Left ventricle myocardium superior (tissue), 1 donor: Measurements from ENCODE around the gene WDR88. TPM values are rescaled to one million over a fixed set of nuclear protein-coding genes. Genes with fewer than 3 reads are reported as not detected.
A peak's percentile ranks its signal among the peaks of the same experiment; 100 is the strongest.
"Not testable (repeated sequence)": the region's sequence is repeated elsewhere in the genome, so short reads cannot be mapped to it uniquely, and the experiment has no call there.

Experiments
- ATAC-seq: fragments of 200-7000 bp; cut with Tn5 transposase; one replicate; pipeline ENCODE4 v1.9.1; 2020; ENCODE audit warnings: mild to moderate bottlenecking, moderate library complexity
- DNase-seq: peaks from one replicate; pipeline ENCODE4 v3.0.0-alpha.2; 2020
- intact Hi-C: fragments of 100-400 bp; cut with micrococcal nuclease; formaldehyde crosslinking; loops from one replicate; pipeline ENCODE4 v1.11.0; 2022
- total RNA-seq: library from RNA; stranded (reverse); fragmentation: NEBNext Ultra II Directional; extraction: Animal tissue kit (Norgen Biotek cat#: 25700); gene quantifications from one replicate; pipeline ENCODE4 v1.2.1, GENCODE V29; 2021
- donor health status: DM: no; HTN: yes; CAD: no; lungs with severe emphysema.

Gene WDR88
- total RNA-seq, 1 donor from 2014 or later: not detected

DNA sequence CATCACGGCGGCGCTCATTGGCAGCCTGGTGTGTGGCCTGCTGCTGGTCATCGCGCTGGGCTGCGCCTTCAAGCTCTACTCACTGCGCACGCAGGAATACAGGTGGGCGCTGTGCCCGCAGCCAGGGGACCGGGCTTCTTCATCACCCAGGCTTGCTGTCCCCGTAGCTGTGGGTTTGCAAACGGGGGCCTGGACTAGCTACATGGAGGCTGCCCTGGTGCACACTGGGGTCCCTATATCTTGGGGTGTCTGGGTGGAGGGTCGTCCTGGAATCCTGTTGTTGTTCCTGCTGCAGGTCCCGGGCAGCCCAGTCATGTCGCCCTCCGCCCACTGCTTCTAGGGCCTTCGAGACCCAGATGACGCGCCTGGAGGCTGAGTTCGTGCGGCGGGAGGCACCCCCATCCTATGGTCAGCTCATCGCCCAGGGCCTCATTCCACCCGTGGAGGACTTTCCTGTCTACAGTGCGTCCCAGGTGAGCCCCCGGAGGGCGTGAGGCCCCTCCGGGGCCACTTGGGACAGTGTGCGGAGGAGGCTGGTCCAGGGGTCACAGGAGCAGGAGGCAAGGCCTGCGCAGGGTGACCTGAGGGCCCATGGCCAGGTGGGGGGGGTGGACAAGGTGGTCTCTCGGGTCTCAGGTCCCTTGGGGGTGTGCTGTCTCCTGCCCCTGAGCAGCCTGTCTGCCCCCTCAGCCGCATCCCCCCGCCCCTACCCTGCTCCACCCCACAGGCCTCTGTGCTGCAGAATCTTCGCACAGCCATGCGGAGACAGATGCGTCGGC, 74.5 kb downstream of the WDR88 start:
- intact Hi-C loops: no loop called here
- ATAC-seq (no peak), DNase-seq (no peak)

DNA sequence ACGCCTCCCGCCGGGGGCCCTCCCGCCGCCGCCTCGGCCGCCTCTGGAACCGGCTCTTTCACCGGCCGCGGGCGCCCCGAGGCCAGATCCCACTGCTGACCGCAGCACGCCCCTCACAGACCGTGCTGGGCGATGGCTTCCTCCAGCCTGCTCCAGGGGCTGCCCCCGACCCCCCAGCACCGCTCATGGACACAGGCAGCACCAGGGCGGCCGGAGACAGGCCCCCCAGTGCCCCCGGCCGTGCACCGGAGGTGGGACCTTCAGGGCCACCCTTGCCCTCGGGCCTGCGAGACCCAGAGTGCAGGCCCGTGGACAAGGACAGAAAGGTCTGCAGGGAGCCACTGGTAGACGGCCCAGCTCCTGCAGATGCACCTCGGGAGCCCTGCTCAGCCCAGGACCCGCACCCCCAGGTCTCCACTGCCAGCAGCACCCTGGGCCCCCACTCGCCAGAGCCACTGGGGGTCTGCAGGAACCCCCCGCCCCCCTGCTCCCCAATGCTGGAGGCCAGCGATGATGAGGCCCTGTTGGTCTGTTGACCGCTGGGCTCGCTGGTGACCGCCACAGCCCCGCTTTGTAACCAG, 75.2 kb downstream of the WDR88 start:
- no peak for ATAC-seq
- no peak for DNase-seq
- intact Hi-C loops: no loop called here

DNA sequence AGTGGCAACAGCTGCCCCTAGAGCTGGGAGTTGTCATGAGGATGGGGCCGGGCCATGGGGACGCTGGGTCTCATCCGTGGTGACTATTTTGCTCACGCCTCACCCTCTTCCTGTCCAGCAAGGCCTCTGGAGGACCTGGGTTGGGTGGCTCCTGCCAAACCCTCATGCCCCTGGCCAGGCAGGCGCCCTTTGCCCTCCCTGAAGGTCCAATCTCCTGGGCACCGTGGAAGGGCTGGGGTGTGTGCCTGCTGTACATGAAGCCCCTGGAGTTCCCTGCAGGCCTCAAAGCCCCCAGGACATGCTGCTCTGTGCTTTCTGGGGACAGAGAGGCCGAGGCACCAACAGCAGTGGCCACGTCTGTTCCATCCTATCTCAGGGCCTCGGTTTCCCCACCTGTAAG, 76.0 kb downstream of the WDR88 start:
- intact Hi-C loops: no loop called here
- DNase-seq (no peak), ATAC-seq (no peak)

DNA sequence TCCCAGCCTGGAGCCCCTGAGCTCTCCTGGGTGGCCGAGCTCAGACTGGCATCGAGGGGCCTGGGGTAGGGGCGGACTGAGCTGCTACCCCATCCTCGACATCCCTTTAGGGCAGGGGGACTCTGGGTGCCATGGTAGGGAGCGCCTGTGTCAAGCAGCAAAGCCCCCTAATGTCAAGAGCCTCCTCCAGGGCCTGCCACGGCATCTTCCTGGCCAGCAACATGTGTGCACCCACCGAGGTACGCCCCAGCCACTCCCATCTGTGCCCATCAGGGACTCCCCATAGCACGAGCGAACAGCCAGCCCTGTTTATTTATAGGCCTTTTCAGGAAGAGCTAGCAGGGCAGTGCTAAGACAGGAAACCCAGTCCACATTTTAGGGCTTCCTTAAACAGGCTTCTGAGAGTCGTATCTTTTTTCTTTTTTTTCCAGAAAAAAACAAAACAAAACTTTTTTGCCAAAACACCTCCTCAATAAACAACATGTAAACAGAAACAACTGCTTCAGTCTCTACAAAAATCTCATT, 76.5 kb downstream of the WDR88 start:
- DNase-seq (no peak), ATAC-seq (no peak)
- intact Hi-C loops: no loop called here

DNA sequence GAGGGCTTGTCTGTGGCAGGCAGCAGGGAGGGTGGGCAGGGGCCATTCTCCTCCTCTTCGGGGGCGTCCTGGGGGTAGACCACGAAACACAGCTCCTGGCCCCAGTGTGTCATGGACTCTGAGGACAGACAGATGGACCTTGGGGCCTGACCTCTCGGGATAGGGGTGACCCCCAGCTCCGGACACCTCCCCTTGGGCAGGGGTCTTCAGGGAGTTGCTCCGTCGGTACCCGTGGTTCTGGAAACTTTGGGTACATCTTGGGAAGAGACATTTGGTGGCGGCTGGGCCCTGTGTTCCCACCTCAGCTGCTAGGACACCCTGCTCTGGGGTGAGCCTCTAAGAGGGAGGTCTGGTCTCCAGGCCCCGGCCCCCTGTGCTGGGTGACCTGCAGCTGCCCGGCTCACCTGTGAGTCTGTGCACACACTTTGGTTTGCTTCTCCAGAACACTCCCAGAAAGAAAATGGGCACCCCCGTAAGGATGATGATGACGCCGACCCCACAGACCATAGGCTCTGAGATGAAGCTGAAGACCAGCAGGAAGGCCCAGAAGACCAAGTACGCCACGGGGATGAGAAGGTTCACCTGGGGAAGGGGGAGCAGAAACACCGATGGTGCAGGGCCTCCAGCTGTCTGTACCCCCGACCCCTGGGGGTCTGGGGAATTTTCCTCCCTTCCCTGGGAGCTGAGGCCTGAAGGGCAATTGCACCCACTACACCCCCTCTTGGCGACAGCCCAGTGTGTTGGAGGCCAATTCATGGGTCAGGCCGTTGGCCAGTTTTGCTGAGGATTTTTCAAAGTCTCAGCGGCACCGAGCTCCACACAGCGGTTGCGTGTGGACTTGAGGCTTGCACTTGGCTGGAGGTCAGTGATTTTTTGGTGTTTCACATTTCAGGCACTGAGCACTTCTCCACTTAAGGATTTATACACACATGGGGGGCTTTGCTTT, 77.3 kb downstream of the WDR88 start:
- DNase-seq (no peak), ATAC-seq (no peak)
- intact Hi-C loops: no loop called here

DNA sequence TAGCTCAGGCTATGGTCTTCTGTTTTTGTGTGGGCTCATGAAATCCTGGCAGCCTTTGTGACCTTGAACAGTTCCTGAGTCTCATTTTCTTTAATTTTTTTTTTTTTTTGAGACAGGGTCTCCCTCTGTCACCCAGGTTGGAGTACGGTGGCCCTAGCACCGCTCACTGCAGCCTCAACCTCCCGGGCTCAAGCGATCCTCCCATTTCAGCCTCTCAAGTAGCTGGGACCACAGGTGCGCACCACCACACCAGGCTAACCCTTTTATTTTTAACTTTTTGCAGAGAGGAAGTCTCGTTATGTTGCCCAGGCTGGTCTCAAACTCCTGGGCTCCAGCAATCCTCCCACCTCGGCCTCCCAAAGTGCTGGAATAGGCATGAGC, 77.9 kb downstream of the WDR88 start:
- DNase-seq, intact Hi-C loops, ATAC-seq: not testable (repeated sequence)

DNA sequence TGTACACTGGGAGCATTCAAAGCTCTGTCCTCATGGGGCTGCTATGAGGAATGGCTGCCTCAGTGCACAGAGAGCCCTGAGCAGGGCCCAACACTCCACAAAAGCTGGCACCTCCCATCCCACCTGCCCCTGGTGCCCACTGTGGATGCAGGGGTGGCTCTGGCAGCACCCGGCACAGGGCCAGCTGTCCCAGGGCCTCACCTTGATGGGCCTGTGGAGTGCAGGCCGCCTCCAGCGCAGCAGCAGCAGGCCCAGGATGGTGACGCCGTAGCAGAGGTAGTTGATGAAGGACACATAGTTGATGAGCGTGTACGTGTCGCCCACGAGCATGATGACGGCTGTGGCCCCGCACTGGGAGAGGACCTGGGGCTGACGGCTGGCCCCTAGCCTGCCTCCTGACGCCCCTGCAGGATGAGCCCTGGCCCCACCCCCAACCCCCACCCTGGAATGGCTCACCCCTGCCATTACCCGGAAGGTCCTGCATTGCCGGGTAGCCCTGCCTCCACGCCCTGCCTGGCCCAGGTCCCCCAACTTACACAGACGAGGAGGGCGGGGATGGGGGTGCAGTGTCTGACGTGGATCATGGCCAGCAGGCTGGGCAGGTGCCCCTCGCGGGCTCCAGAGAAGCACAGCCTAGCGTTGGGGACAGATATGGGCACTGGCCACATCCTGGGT, 78.5 kb downstream of the WDR88 start:
- intact Hi-C loops: no loop called here
- DNase-seq (no peak), ATAC-seq (no peak)

DNA sequence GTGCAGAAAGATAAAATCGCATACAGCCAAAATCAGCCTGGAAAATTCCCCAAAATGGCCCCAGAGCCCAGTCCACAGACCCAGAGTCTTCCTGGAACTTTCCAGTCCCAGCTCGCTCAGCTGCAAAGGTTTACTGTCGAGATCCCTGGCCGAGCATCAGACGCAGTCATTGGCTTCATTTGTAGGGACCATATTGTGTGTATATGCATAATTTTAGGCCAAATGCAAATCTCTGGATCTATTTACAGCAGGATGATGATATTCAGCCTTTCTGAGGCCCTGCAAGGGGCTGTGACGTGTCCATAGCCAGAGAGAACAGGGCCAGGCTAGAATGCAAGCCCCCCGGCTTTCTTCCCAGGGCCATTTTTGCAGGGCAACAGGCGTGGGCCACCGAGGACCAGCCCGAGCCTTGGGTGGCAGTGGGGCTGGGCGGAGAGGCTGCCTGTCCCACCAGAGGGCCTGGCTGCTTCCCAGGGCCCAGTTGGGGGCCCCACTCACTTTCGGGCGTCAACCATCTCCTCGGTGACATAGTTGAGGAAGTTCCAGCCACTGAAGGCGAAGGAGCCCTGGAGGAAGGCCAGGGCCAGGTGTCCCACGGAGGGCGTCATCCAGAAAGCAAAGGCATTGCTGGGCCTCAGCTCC, 80.0 kb downstream of the WDR88 start:
- ATAC-seq (no peak), DNase-seq (no peak)
- intact Hi-C loops: no loop called here

DNA sequence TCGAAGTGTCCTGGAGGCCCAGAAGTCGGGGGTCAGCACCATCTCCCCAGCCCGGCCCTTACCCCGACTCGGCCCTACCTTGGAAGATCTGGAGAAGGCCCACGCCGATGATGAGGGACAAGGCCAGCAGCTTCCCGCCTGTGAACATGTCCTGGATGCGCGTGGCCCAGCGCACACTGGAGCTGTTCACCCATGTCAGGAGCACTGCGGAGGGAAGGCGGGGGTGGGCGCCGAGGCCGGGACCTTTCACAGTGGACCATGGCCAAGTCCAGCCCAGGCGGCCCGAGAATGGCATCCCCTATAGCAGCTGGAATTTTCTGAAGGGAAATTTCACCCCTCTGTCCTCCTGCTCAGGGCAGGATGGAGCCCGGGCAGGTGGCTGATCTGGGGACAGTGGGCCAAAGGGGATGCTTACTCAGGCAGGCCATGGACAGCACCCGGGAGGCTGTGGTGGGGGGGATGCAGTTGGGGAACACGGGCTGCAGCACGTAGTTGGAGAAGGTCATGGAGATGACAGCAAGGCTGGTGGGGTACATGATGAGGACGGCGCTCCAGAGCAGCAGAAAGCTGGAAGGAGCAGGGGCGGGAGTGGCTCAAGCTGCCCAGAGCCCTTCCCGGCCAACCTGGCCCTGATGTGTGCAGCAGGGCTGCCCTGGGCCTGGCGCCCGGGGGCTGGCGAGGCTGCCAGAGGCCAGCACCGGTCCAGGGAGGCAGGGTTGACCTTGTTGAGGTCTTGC, 80.7 kb downstream of the WDR88 start:
- DNase-seq: no peak
- no peak for ATAC-seq
- intact Hi-C loops: no loop called here

DNA sequence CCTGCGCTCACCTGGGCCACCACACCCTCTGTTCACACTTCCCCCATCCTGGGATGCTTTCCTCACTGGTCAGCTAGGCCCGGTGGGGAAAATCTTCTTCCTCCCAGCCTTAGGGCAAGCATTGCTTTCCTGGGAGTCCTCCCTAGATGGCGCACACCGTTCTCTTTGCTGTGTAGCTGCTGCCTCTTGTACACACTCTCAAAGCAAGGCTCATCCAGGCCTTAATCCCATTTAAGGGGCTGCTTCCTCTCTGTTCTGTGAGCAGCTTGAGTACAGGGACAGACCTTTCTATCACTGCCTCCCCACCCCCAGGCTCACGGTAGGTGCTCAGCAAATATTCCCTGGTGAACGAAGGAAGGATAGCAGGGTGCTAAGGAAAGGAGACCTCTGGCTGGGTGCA, 82.7 kb downstream of the WDR88 start:
- peak; percentile 9 for DNase-seq
- intact Hi-C loops: no loop called here

DNA sequence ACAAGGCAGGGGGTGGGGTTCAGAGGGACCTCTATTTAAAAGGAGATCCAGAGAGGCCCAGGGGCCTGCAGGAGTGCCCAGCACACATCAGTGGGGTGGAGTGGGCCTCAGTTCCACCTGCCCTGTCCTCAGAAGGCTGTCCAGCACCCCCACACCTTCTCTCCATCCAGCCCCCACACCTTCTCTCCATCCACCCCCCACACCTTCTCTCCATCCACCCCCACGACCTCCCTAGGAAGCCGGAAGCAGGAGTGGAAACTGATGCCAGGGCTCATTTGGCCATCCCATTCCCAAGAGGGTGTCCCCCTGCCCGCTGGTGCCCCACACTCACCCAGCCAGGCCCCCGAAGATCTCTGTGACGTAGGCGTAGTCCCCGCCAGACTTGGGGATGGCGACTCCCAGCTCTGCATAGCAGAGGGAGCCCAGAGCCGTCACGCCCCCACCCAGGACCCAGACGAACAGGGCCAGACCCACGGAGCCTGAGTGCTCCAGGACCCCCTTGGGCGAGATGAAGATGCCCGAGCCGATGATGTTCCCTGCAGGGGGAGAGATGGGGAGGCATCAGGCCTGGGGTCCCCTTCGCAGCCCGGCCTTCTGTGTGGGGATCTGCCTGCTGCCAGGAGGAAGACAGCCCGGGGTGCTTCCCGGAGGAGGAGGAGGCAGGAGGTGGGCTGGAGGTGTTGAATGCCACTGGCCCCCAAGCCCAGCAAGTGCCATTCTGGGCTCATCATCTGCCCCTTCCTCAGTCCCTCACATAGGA, 83.7 kb downstream of the WDR88 start:
- peak; percentile 9 for DNase-seq
- ATAC-seq: no peak
- intact Hi-C loops: no loop called here

More for the DNA sequence above, 82.7 kb downstream of the WDR88 start:
- ATAC-seq: no peak

DNA sequence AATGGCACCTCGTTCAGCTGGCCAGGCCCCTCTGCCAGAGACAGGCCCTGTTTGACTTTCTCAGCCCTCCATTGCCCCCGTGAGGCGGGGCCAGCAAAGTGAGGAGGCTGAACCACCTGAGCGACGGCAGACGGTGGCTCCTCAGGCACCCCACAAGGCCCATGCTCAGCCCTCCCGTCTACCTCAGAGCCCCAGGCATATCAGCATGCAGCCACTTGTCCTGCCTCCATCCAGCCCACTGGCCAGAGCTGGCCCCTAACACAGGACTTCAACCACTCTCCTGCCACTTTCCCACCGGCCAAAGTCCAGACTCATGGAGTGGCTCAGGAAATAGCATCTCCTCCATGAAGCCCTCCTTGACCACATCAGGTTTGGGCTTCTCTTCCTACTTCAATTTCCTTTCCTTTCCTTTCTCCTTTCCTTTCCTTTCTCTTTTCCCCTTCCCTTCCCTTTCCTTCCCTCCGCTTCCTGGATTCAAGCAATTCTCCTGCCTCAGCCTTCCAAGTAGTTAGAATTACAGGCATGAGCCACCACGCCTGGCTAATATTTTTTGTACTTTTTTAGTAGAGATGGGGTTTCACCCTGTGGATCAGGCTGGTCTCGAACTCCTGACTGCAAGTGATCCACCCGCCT, 84.4 kb downstream of the WDR88 start:
- DNase-seq (no peak), ATAC-seq (no peak)
- intact Hi-C loops: no loop called here

DNA sequence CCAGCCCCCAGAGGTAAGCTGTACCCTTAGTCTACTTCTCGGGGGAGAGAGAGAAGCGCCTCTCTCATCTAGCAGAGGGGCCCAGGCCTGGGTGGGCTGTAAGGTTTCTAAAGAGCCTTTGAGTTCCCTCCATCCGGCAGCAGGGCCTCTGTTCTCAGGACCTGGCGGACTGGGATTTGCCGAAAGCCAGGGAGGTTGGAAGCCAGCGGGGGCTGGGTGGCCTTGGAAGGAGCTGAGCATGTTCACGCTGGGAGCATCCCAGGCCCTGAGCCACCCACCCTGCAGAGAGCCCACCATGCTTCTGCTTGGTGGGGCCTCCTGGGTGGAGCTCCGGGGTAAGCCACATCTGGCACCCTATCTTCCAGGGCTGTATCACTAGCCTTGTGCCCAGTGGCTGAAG, 86.0 kb downstream of the WDR88 start:
- no peak for ATAC-seq
- no peak for DNase-seq
- intact Hi-C loops: no loop called here

DNA sequence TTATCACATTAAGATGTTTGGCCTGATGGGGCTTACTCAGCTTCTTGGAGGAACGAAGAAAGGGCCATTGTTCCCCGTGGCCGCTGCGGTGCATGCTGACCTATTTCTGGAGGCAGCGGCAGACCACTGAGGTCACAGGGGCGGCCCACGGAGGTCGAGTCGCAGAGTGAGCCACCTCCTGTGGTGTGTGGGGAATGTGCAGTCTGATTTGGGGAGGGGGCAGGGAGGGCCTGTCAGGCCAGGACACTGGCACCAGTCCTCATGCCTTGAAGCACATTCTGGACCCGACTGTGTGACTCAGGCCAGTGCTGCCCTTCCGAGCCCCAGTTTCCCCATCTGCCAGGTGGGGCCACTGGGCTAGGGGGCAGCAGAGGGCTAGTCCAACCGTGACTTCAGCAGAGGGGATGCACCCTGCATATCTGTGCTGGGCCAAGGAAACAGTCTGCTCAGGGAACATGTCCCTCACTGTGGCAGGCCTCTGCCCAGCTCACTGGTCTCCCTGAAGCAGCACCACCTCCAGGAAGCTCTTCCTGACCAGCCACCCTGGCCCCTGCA, 87.4 kb downstream of the WDR88 start:
- DNase-seq: no peak
- ATAC-seq: no peak
- intact Hi-C loops: no loop called here

DNA sequence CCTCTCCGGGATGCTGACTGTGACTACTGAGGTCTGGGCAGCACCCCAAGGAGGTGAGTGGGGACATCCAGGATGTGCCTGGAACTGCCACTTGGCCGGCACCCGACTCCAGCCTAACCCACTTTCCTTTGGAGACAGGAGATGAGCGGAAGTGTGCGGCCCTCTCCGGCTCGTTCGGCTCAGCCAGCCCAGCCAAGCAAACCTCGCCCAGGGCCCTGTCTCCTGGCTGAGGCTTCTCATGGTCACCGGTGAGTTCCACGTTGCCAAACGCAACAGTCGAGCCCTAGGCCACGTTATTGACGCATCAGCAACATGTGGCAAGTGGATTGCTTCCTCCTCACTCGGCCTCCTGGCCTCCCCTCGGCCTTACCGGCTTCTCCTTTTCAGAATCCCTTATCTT, 88.2 kb downstream of the WDR88 start:
- ATAC-seq (no peak), DNase-seq (no peak)
- intact Hi-C loops: no loop called here

DNA sequence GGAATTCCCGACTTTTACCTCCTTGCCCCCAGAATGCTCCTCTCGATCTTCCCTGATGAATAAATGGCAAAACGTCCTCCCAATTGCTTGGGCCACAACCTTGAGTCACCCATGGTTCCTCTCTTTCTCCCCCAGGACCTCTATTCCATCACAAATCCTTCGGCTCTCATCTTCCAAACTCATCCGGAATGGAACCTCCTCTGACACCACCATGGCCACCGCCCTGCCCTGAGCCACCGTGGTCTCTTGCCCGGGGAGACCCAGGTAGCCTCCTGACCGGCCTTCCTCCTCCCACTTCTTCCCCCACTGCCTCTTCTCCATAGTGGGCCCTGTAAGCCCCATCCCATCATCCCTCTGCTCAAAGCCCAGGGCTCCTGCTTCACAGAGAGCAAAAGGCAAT, 88.8 kb downstream of the WDR88 start:
- DNase-seq (no peak), ATAC-seq (no peak)
- intact Hi-C loops: no loop called here

DNA sequence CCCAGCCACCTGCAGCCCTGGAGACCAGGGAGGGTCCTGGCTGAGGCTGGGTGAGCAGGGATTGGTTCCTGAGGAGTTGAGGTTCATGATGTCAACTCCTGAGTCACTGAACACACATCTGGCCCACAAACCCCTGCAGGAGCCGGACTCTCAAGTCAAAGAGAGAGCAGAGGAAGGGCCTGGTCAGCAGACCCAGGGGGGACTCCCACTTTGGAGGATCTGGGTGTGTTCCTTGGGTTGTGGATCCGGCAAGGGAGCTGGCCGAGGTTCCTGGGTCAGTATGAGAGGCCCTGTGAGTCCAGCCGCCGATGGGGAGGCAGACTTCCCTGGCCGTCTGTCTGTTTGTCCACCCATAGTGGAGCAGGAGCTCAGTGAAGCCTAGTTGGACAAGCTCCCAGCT, 89.7 kb downstream of the WDR88 start:
- DNase-seq (no peak), ATAC-seq (no peak)
- intact Hi-C loops: no loop called here
